HepG2 (cell line): ENCODE measurements around the gene RPS6KA2. TPM values are rescaled to one million over a fixed set of nuclear protein-coding genes. Genes with fewer than 3 reads are reported as not detected.

Source experiments
- ADNP ChIP-seq: sonication (generic); formaldehyde crosslinking; IDR thresholded peaks from 2 replicates; pipeline ENCODE4 v1.4.0; 2020; ENCODE audit warnings: missing genetic modification reagents
- FOSL2 ChIP-seq: sonication (generic); formaldehyde crosslinking; IDR thresholded peaks from 2 replicates; pipeline ENCODE4 v1.4.0; 2020; ENCODE audit warnings: missing genetic modification reagents
- FOXP4 ChIP-seq: sonication (generic); formaldehyde crosslinking; IDR thresholded peaks from 2 replicates; pipeline ENCODE4 v1.4.0; 2020; ENCODE audit warnings: missing genetic modification reagents
- GFI1 ChIP-seq: sonication (generic); formaldehyde crosslinking; IDR thresholded peaks from 2 replicates; pipeline ENCODE4 v1.5.0; 2020; ENCODE audit warnings: missing genetic modification reagents, mild to moderate bottlenecking, borderline replicate concordance
- MTA1 ChIP-seq: sonication (generic); formaldehyde crosslinking; IDR thresholded peaks from 2 replicates; pipeline ENCODE4 v1.4.0; 2020; ENCODE audit warnings: missing genetic modification reagents, mild to moderate bottlenecking, borderline replicate concordance
- NFKB2 ChIP-seq: sonication (generic); formaldehyde crosslinking; IDR thresholded peaks from 2 replicates; pipeline ENCODE4 v1.4.0; 2020; ENCODE audit warnings: missing genetic modification reagents, borderline replicate concordance
- RARA ChIP-seq: IDR thresholded peaks from 2 replicates; pipeline ENCODE4 v1.6.1; 2016; ENCODE audit warnings: missing genetic modification reagents, missing compliant biosample characterization
- ZGPAT ChIP-seq: IDR thresholded peaks from 2 replicates; pipeline ENCODE4 v1.6.1; 2016; ENCODE audit warnings: mild to moderate bottlenecking
- ZNF296 ChIP-seq: sonication (generic); formaldehyde crosslinking; conservative IDR thresholded peaks from 2 replicates; pipeline ENCODE4 v1.5.0; 2020; ENCODE audit warnings: mild to moderate bottlenecking, missing genetic modification reagents
- ZNF362 ChIP-seq: sonication (generic); formaldehyde crosslinking; IDR thresholded peaks from 2 replicates; pipeline ENCODE4 v1.4.0; 2020; ENCODE audit warnings: missing genetic modification reagents, mild to moderate bottlenecking, borderline replicate concordance
- ZNF407 ChIP-seq: sonication (generic); formaldehyde crosslinking; IDR thresholded peaks from one replicate; pipeline ENCODE4 v1.5.1; 2020; ENCODE audit warnings: mild to moderate bottlenecking, missing genetic modification reagents; ENCODE audit errors: not compliant biosample characterization
- ZNF44 ChIP-seq: sonication (generic); formaldehyde crosslinking; IDR thresholded peaks from 2 replicates; pipeline ENCODE4 v1.5.1; 2020; ENCODE audit warnings: mild to moderate bottlenecking, missing genetic modification reagents
- ZNF510 ChIP-seq: sonication (generic); formaldehyde crosslinking; IDR thresholded peaks from 2 replicates; pipeline ENCODE4 v1.4.0; 2020; ENCODE audit warnings: low read depth, mild to moderate bottlenecking, missing genetic modification reagents
- ZNF790 ChIP-seq: sonication (generic); formaldehyde crosslinking; IDR thresholded peaks from 2 replicates; pipeline ENCODE4 v1.8.0; 2022; ENCODE audit warnings: missing genetic modification reagents, mild to moderate bottlenecking, borderline replicate concordance
- polyA plus RNA-seq, 8 experiments: library from polyadenylated mRNA; depleted of rRNA in 3 of 8; stranded (reverse) in 7 of 8; unstranded in 1 of 8; fragments of >200 nt; fragmentation: Illumina TruSeq in 4 of 8; extraction: Trizol in 4 of 8; gene quantifications; 2 replicates each; pipeline versions ENCODE4 v1.2.1 to v1.2.3, GENCODE V29; 2011 to 2016; ENCODE audit warnings: low read depth in 4 of 8, missing spikeins in 1 of 8, mixed read lengths in 1 of 8; ENCODE audit not compliant: insufficient read depth in 1 of 8
- total RNA-seq, 5 experiments: library from RNA; depleted of rRNA; stranded (reverse); fragments of >200 nt; fragmentation: Illumina TruSeq; extraction: Trizol; gene quantifications; 2 replicates each; pipeline ENCODE4 v1.2.3, GENCODE V29; 2016; ENCODE audit warnings: low read depth in 1 of 5

RPS6KA2 gene
- total and polyA plus RNA-seq, 2 of the 13 experiments (the other 11 are each of a cell fraction or from before 2014, with no cell fraction given) = 0.22 to 0.38 TPM

GRCh38 chr6:166656230-166657151 is 29.4 kb upstream of the RPS6KA2 start (continued):
- TF ChIP-seq ZGPAT (CRISPR knock-in tag) = no peak
- 0 out of 2 replicates have a peak, but pooled peaks have one; percentile 10 for TF ChIP-seq FOXP4 (CRISPR knock-in tag)
- no peak for TF ChIP-seq ZNF362 (CRISPR knock-in tag)
- peak; percentile 95 for TF ChIP-seq GFI1 (CRISPR knock-in tag)
- 0 out of 2 replicates have a peak, but pooled peaks have one; percentile 58 for TF ChIP-seq FOSL2 (CRISPR knock-in tag)
- TF ChIP-seq RARA (CRISPR knock-in tag) = peak; percentile 81
- no peak for TF ChIP-seq ZNF510 (CRISPR knock-in tag)
- no peak for TF ChIP-seq MTA1
- peak; percentile 18 for TF ChIP-seq ZNF407 (CRISPR knock-in tag)
- TF ChIP-seq ZNF296 (CRISPR knock-in tag) = no peak
- no peak for TF ChIP-seq ZNF44
- 0 out of 2 replicates have a peak, but pooled peaks have one; percentile 29 for TF ChIP-seq NFKB2
- no peak for TF ChIP-seq ZNF790 (CRISPR knock-in tag)
- no peak for TF ChIP-seq ADNP
